Stimulated activated CD4-positive, alpha-beta T cell treated with anti-CD3 and anti-CD28 coated beads, Interleukin-12 subunit alpha, Interleukin-12 subunit beta, amount 100 ng/mL, for 24 hours (primary cell): ENCODE data around the gene TMC6.
"Not testable (repeated sequence)": the region's sequence is repeated elsewhere in the genome, so short reads cannot be mapped to it uniquely, and the experiment has no call there.

Experiments
- DNase-seq, 2 experiments: peaks; one replicate each; pipeline ENCODE4 v3.0.0-alpha.2; 2020; ENCODE audit warnings: low read depth in 2 of 2

TMC6 gene

GRCh38 chr17:78111016-78111726 is 17.4 kb downstream of the TMC6 start:
- no peak for DNase-seq

- DNase-seq, result no peak
Observed at GRCh38 chr17:78110363-78111015, 18.1 kb downstream of the TMC6 start.

- DNase-seq, result no peak
Observed at GRCh38 chr17:78109489-78109761, 19.1 kb downstream of the TMC6 start.

GRCh38 chr17:78108726-78109488 is 19.6 kb downstream of the TMC6 start:
- DNase-seq, result no peak

GRCh38 chr17:78107976-78108725 is 20.4 kb downstream of the TMC6 start:
- DNase-seq, result no peak

- DNase-seq, result no peak
Observed at GRCh38 chr17:78107457-78107856, 21.1 kb downstream of the TMC6 start.

- DNase-seq, result no peak
Observed at GRCh38 chr17:78106211-78106610, 22.3 kb downstream of the TMC6 start.

DNA sequence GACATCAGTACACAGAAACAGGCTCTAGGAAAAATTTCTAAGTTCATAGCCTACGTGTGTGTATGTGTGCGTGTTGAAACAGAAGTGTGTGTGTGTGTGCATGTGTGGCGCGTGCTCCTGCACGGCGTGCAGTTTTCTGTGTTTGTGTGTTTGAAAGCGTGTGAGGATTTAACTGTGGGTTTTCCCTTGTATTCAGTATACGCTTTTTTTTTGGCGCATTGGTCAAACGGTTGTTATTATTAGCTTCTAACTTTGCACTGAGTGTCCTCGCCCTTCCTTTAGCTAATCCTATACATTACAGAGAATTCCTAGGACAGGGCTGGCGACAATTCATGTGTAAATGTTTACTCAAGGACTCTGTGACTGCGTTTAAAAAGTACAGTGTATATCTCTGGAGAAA is 23.0 kb downstream of the TMC6 start:
- DNase-seq, result no peak

DNA sequence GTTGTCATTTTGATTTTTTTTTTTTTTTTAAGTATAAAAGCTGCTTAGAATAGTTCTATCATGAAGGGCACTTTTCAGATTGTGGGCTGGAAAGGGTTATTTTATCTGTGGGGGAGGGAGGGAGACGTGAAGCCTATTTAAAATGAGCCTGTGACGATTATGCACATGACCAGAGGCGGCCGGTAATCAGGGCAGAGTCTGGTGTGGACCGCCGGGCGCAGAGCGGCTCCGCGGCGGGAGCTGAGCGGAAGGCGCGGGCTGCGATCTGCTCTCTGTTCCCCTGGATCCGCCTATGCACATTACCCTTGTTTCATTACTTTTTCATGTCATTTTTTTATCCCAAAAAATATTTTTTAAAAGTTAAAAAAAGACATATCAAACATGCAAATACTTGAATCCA is 23.5 kb downstream of the TMC6 start:
- no peak for DNase-seq

- no peak for DNase-seq
Observed at GRCh38 chr17:78104540-78104941, 24.0 kb downstream of the TMC6 start.

- DNase-seq, result no peak
Observed at GRCh38 chr17:78103311-78103710, 25.2 kb downstream of the TMC6 start.

DNA sequence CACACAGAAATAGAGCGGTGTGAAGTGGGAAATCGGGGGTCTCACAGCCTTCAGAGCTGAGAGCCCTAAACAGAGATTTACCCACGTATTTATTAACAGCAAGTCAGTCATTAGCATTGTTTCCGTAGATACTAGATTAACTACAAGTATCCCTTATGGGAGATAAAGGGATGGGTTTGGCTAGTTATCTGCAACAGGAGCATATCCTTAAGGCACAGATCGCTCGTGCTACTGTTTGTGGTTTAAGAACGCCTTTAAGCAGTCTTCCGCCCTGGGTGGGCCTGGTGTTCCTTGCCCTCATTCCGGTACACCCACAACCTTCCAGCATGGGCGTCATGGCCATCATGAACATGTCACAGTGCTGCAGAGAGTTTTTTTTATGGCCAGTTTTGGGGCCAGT is 27.0 kb downstream of the TMC6 start:
- DNase-seq, result no peak

DNA sequence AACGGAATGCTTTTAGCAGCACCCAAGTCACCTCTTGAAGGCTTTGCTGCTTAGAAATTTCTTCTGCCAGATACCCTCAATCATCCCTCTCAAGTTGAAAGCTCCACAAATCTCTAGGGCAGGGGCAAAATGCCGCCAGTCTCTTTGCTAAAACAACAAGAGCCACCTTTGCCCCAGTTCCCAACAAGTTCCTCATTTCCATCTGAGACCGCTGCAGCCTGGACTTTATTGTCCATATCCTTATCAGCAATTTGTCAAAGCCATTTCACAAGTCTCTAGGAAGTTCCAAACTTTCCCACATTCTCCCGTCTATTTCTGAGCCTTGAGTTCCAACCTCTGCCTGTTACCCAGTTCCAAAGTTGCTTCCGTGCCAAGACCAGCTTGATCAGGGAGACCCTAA is 27.4 kb downstream of the TMC6 start:
- no peak for DNase-seq

- no peak for DNase-seq
Observed at GRCh38 chr17:78096093-78096492, 32.5 kb downstream of the TMC6 start.

- DNase-seq, result no peak
Observed at GRCh38 chr17:78095035-78095434, 33.5 kb downstream of the TMC6 start.

DNA sequence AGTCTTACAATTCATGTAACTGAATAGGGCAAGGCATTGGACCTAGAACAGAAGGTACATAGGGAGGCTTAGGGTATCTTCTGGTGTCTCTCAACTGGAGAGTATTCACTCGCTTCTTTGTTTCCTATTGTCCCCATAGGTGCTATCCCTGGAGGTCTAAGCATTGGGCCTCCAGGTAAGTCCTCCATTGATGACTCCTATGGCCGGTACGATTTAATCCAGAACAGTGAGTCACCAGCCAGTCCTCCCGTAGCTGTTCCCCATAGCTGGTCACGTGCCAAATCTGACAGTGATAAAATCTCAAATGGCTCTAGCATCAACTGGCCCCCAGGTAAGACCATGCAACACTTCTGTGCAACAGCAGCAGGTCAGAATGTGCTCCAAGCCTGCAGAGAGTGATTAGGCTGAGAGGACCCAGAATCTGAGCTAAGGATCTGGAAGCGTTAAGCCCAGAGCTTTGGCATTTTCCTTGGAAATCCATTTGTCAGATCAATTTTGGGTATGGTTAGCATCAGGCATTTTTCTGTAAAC is 35.7 kb downstream of the TMC6 start:
- no peak for DNase-seq

DNA sequence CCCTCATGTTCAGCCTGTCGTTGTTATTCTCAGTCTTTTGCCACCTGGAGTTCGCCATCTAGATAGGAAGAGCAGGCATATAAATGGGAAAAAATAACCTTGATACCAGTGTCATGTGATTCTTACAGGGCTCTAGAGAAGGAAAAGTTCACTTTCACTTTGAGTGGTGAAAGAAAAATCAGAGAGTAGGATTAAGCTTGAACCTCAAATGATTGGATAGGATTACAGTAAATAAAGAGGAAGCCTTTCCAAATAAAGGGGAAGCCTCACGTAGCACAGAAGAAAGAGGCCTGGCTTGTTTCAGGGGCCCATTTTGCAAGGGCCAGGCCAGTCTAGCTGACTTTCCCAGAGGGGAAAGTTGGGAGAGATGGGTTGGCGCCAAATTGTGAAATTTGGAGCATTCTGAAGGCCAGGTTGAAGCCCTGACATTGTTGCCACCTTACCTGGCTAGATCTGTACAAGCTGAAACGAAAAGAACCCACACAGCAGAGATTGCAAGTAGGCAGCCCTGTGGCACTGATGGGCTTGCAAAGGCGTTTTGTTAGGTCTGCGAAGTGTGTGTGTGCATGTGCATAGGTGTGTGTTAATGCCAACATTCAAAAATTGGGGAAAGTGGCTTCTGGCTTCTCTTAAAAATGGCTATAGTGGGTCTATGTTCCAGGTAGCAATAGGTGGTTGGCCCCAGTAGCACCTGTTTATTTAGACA is 38.8 kb downstream of the TMC6 start:
- DNase-seq, result no peak

DNA sequence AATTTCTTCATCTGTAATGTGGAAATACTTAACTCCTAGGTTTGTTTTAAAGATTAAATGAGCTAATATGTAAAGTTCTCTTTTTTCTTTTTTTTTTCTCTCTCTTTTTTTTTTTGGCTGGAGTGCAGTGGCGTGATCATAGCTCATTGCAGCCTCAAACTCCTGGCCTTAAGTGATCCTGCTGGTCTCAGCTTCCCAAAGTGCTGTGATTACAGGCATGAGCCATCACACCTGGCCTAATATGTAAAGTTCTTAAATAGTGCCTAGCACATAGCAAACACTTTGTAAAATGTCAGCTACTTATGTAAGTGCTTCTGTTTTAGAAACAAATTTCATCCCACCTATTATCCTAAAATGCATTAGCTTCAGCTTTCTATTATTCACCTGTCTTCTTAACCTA is 40.0 kb downstream of the TMC6 start:
- no peak for DNase-seq

- DNase-seq, result no peak
Observed at GRCh38 chr17:78086740-78087139, 41.8 kb downstream of the TMC6 start.

GRCh38 chr17:78082988-78083387 is 45.6 kb downstream of the TMC6 start:
- no peak for DNase-seq

DNA sequence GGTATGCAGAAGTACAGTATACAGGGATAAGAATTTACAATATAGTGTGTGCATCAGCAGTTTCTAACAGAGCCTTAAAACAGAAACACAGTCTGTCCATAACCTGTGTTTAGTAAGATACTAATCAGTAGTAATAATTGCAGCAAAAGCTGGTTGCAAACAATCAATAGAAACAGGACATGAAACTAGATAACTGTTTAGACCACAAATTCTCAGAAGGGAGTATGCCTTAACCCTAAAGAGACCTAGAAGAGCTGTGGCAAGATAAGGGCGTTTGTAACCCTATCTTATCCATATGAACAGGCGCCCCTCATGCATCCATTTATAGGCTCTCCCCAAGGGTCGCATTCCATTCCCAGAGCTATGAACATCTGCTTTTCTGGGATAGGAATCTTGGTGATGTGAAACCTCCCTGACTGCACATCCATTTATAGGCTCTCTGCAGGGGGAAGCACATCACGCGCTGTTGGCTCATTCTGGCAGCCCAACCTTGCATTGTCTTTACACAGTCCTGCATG is 46.1 kb downstream of the TMC6 start:
- not testable (repeated sequence) for DNase-seq
